ENCODE data around the gene SBNO2.

The SBNO2 gene

DNA sequence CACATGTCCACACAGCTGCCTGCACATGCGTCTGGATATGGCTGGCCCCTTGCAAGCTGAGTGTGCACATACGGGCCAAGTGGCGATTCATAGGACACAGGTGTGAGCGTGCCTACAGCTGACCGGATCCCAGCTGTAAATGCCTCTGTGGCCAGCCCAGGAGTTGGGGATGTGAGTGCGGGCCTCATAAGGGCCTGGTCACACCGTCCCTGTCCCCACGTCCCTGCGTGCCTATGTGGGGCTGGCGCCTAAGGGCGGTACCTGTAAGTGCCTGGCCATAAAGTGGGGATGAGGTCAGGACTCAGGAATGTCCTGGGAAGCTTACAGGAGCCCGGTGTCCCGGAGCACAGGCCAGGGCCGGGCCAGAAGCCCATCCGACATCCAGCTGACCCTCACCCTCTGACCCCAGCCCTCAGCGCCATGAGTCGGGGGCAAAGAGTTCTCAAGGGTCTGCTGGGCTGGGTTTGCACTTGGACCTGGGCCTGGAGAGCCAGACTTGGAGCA is 108.4 kb downstream of the SBNO2 start:
- no peak overlapping the region for H3K4me3 ChIP-seq (ENCODE audit: low read length)

GRCh38 chr19:1064661-1065605 is 109.1 kb downstream of the SBNO2 start:
- peak; percentile 69 for TF ChIP-seq CTCF (conservative IDR thresholded peaks at IDR 0.05; ENCODE audit: low read depth, low read length)
- no peak for DNase-seq (ENCODE audit: low read depth)
- H3K4me3 ChIP-seq (ENCODE audit: low read length), result no peak overlapping the region

More for the DNA sequence above, 108.4 kb downstream of the SBNO2 start:
- no peak for DNase-seq (ENCODE audit: low read depth)
- TF ChIP-seq CTCF (conservative IDR thresholded peaks at IDR 0.05; ENCODE audit: low read depth, low read length), result no peak

DNA sequence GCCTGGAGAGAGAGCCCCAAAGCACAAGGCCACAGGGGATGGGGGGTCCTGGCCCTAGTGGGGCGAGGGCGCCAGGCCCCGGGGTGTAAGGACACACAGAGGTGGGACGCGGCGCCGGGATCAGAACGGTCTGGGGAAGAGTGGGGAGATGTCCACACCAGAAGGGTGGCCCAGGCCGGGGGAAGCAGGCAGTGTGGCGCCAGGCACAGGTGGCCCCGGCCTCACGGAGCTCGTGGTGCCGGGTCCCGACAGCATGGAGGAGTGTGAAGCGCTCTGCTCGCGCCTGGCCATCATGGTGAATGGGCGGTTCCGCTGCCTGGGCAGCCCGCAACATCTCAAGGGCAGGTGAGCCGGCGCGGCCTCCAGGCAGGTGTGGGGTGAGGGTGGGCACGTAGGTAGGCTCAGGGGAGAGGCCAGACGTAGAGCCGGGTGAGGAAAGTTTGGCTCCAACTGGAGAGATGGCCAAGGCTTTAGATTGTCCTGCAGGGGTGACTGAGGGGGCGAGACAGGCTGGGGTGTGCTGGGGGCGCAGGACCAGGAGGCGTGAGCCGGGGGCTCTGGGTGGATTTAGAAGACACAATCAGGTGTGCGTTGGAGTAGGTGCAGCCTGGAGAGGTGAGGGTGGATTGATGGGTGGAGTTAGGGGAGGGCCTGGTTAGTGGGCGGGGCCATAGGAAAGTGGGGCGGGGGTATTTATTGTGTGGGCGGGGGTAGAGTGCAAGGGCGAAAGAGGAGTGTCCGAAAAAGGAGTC is 110.0 kb downstream of the SBNO2 start:
- no peak for TF ChIP-seq CTCF (conservative IDR thresholded peaks at IDR 0.05; ENCODE audit: low read depth, low read length)
- H3K4me3 ChIP-seq (ENCODE audit: low read length), result no peak overlapping the region
- no peak for DNase-seq (ENCODE audit: low read depth)

- DNase-seq (ENCODE audit: low read depth), result no peak
- H3K4me3 ChIP-seq (ENCODE audit: low read length), result no peak overlapping the region
- no peak for TF ChIP-seq CTCF (conservative IDR thresholded peaks at IDR 0.05; ENCODE audit: low read depth, low read length)
Observed at GRCh38 chr19:1063030-1063908, 110.8 kb downstream of the SBNO2 start.

DNA sequence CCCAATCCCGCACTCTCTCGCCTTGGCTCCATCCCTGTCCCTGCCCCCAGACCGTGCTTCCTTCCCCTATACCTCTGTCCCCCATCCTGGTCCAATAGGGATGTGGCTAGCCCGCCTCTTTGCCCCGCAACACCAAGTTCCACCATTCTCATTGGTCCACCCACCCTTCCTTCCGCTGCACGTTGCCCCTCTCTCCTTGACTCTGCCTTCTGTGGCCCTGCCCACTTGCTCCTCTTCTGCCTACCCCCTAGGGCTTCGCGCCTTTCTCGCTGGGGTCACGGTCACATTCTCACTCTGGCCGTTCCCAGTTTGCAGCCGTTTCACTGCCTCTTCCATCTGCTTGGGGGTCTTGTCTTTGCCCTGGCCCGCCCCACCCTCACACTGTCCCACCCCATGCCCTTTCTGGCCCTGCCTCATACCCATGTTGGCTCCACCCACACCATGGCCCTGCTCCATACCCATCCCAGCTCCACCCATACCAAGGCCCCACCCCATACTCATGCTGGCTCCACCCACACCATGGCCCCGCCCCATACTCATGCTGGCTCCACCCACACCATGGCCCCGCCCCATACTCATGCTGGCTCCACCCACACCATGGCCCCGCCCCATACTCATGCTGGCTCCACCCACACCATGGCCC is 111.6 kb downstream of the SBNO2 start:
- no peak for DNase-seq (ENCODE audit: low read depth)
- H3K4me3 ChIP-seq (ENCODE audit: low read length), result no peak overlapping the region
- no peak for TF ChIP-seq CTCF (conservative IDR thresholded peaks at IDR 0.05; ENCODE audit: low read depth, low read length)

- no peak overlapping the region for H3K4me3 ChIP-seq (ENCODE audit: low read length)
- DNase-seq (ENCODE audit: low read depth), result no peak
- no peak for TF ChIP-seq CTCF (conservative IDR thresholded peaks at IDR 0.05; ENCODE audit: low read depth, low read length)
Observed at GRCh38 chr19:1061987-1062386, 112.1 kb downstream of the SBNO2 start.

Measured in retinal pigment epithelial cell (primary cell).